ENCODE measurements around the gene DDX51.

DDX51 gene

GRCh38 chr12:132171968-132172521, 27.9 kb upstream of the DDX51 start (continued):
- TF ChIP-seq, protein P1, sequence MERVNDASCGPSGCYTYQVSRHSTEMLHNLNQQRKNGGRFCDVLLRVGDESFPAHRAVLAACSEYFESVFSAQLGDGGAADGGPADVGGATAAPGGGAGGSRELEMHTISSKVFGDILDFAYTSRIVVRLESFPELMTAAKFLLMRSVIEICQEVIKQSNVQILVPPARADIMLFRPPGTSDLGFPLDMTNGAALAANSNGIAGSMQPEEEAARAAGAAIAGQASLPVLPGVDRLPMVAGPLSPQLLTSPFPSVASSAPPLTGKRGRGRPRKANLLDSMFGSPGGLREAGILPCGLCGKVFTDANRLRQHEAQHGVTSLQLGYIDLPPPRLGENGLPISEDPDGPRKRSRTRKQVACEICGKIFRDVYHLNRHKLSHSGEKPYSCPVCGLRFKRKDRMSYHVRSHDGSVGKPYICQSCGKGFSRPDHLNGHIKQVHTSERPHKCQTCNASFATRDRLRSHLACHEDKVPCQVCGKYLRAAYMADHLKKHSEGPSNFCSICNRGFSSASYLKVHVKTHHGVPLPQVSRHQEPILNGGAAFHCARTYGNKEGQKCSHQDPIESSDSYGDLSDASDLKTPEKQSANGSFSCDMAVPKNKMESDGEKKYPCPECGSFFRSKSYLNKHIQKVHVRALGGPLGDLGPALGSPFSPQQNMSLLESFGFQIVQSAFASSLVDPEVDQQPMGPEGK (CRISPR knock-in tag; IDR thresholded peaks at IDR 0.05; ENCODE audit: borderline replicate concordance) = no peak
- TF ChIP-seq ZFP3 (CRISPR knock-in tag; IDR thresholded peaks at IDR 0.05) (no peak), ZC3H10 (CRISPR knock-in tag; IDR thresholded peaks at IDR 0.05) (no peak), ZNF70 (CRISPR knock-in tag; IDR thresholded peaks at IDR 0.05) (no peak), BACH2 (CRISPR knock-in tag; IDR thresholded peaks at IDR 0.05; ENCODE audit: borderline replicate concordance) (no peak), TOX (CRISPR knock-in tag; IDR thresholded peaks at IDR 0.05; ENCODE audit: borderline replicate concordance) (no peak), GLIS3 (CRISPR knock-in tag; IDR thresholded peaks at IDR 0.05) (no peak), ESRRG (CRISPR knock-in tag; IDR thresholded peaks at IDR 0.05) (no peak), ISL1 (CRISPR knock-in tag; IDR thresholded peaks at IDR 0.05) (no peak), ARNTL (CRISPR knock-in tag; IDR thresholded peaks at IDR 0.05; ENCODE audit: borderline replicate concordance, low read depth) (no peak), TCF4 (CRISPR knock-in tag; IDR thresholded peaks at IDR 0.05; ENCODE audit: borderline replicate concordance) (no peak), SNAI2 (CRISPR knock-in tag; IDR thresholded peaks at IDR 0.05) (no peak), CSDC2 (CRISPR knock-in tag; IDR thresholded peaks at IDR 0.05) (no peak), ZNF8 (CRISPR knock-in tag; IDR thresholded peaks at IDR 0.05) (no peak)
- TF ChIP-seq, protein P2, sequence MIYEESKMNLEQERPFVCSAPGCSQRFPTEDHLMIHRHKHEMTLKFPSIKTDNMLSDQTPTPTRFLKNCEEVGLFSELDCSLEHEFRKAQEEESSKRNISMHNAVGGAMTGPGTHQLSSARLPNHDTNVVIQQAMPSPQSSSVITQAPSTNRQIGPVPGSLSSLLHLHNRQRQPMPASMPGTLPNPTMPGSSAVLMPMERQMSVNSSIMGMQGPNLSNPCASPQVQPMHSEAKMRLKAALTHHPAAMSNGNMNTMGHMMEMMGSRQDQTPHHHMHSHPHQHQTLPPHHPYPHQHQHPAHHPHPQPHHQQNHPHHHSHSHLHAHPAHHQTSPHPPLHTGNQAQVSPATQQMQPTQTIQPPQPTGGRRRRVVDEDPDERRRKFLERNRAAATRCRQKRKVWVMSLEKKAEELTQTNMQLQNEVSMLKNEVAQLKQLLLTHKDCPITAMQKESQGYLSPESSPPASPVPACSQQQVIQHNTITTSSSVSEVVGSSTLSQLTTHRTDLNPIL (CRISPR knock-in tag; IDR thresholded peaks at IDR 0.05; ENCODE audit: low read depth) = no peak

GRCh38 chr12:132171293-132171967, 27.3 kb upstream of the DDX51 start:
- no peak for TF ChIP-seq ESRRG (CRISPR knock-in tag; IDR thresholded peaks at IDR 0.05)
- no peak for TF ChIP-seq ZFP30 (CRISPR knock-in tag; IDR thresholded peaks at IDR 0.05)
- no peak for TF ChIP-seq ZNF8 (CRISPR knock-in tag; IDR thresholded peaks at IDR 0.05)
- TF ChIP-seq TSHZ2 (CRISPR knock-in tag; IDR thresholded peaks at IDR 0.05) = no peak
- TF ChIP-seq ZNF565 (CRISPR knock-in tag; conservative IDR thresholded peaks at IDR 0.05; ENCODE audit: low read depth) = no peak
- TF ChIP-seq GLIS3 (CRISPR knock-in tag; IDR thresholded peaks at IDR 0.05) = no peak
- no peak for TF ChIP-seq TCF4 (CRISPR knock-in tag; IDR thresholded peaks at IDR 0.05; ENCODE audit: borderline replicate concordance)
- TF ChIP-seq ZNF70 (CRISPR knock-in tag; IDR thresholded peaks at IDR 0.05) = no peak
- no peak for TF ChIP-seq ISL1 (CRISPR knock-in tag; IDR thresholded peaks at IDR 0.05)
- no peak for TF ChIP-seq ZFP3 (CRISPR knock-in tag; IDR thresholded peaks at IDR 0.05)
- no peak for TF ChIP-seq SNAI2 (CRISPR knock-in tag; IDR thresholded peaks at IDR 0.05)
- TF ChIP-seq CSDC2 (CRISPR knock-in tag; IDR thresholded peaks at IDR 0.05) = no peak
- no peak for ATAC-seq

- no peak for TF ChIP-seq PPARA (CRISPR knock-in tag; IDR thresholded peaks at IDR 0.05; ENCODE audit: borderline replicate concordance)
- no peak for TF ChIP-seq TSHZ2 (CRISPR knock-in tag; IDR thresholded peaks at IDR 0.05)
- no peak for TF ChIP-seq ESRRG (CRISPR knock-in tag; IDR thresholded peaks at IDR 0.05)
- TF ChIP-seq ISL1 (CRISPR knock-in tag; IDR thresholded peaks at IDR 0.05) = no peak
- no peak for TF ChIP-seq TOX (CRISPR knock-in tag; IDR thresholded peaks at IDR 0.05; ENCODE audit: borderline replicate concordance)
- no peak for TF ChIP-seq TCF4 (CRISPR knock-in tag; IDR thresholded peaks at IDR 0.05; ENCODE audit: borderline replicate concordance)
- TF ChIP-seq ZNF565 (CRISPR knock-in tag; conservative IDR thresholded peaks at IDR 0.05; ENCODE audit: low read depth) = no peak
- TF ChIP-seq ZFP3 (CRISPR knock-in tag; IDR thresholded peaks at IDR 0.05) = no peak
- TF ChIP-seq, protein P2 (CRISPR knock-in tag; IDR thresholded peaks at IDR 0.05; ENCODE audit: low read depth) = no peak
- TF ChIP-seq CSRNP3 (CRISPR knock-in tag; IDR thresholded peaks at IDR 0.05) = no peak
- TF ChIP-seq ZC3H10 (CRISPR knock-in tag; IDR thresholded peaks at IDR 0.05) = no peak
- TF ChIP-seq POU6F1 (CRISPR knock-in tag; IDR thresholded peaks at IDR 0.05; ENCODE audit: borderline replicate concordance, low read depth) = no peak
- ATAC-seq = peak; percentile 4; the same call in 1 of the 3 replicates
These were observed 26.6 kb upstream of the DDX51 start for GRCh38 chr12:132170637-132171292.

Data from SK-N-SH treated with all-trans-retinoic acid at 6 μM for 48 hours (cell line).